ENCODE results near the gene DPF1.

GRCh38 chr19:38231918-38232317, 7.9 kb upstream of the DPF1 start:
- TF ChIP-seq, protein P1, sequence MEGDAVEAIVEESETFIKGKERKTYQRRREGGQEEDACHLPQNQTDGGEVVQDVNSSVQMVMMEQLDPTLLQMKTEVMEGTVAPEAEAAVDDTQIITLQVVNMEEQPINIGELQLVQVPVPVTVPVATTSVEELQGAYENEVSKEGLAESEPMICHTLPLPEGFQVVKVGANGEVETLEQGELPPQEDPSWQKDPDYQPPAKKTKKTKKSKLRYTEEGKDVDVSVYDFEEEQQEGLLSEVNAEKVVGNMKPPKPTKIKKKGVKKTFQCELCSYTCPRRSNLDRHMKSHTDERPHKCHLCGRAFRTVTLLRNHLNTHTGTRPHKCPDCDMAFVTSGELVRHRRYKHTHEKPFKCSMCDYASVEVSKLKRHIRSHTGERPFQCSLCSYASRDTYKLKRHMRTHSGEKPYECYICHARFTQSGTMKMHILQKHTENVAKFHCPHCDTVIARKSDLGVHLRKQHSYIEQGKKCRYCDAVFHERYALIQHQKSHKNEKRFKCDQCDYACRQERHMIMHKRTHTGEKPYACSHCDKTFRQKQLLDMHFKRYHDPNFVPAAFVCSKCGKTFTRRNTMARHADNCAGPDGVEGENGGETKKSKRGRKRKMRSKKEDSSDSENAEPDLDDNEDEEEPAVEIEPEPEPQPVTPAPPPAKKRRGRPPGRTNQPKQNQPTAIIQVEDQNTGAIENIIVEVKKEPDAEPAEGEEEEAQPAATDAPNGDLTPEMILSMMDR (IDR thresholded peaks at IDR 0.05; ENCODE audit: insufficient read depth, low read depth, low read length) = no peak
- TF ChIP-seq EZH2 (IDR thresholded peaks at IDR 0.05; ENCODE audit: insufficient read depth, low read length) = no peak

Data from astrocyte (in vitro differentiated cells and primary cell).